ENCODE measurements around the gene TSPAN9. TPM values are rescaled to one million over a fixed set of nuclear protein-coding genes. Genes with fewer than 3 reads are reported as not detected.

The TSPAN9 gene
- total RNA-seq, 2 donors from 2014 or later = 39.5 to 50.2 TPM

GRCh38 chr12:3117591-3118015 is 40.4 kb downstream of the TSPAN9 start:
- DNase-seq (ENCODE audit: low spot score) (no peak), ATAC-seq (ENCODE audit: insufficient number of reproducible peaks, low FRiP score, low read depth) (no peak)
- H3K27ac ChIP-seq = peak overlapping the region in 1 of 2 donors; percentile 32
- no peaks in the 10 kb centered on the region for H3K9me3 ChIP-seq
- no peak overlapping the region for H3K4me3 ChIP-seq
- TF ChIP-seq, protein P1, sequence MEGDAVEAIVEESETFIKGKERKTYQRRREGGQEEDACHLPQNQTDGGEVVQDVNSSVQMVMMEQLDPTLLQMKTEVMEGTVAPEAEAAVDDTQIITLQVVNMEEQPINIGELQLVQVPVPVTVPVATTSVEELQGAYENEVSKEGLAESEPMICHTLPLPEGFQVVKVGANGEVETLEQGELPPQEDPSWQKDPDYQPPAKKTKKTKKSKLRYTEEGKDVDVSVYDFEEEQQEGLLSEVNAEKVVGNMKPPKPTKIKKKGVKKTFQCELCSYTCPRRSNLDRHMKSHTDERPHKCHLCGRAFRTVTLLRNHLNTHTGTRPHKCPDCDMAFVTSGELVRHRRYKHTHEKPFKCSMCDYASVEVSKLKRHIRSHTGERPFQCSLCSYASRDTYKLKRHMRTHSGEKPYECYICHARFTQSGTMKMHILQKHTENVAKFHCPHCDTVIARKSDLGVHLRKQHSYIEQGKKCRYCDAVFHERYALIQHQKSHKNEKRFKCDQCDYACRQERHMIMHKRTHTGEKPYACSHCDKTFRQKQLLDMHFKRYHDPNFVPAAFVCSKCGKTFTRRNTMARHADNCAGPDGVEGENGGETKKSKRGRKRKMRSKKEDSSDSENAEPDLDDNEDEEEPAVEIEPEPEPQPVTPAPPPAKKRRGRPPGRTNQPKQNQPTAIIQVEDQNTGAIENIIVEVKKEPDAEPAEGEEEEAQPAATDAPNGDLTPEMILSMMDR (IDR thresholded peaks at IDR 0.05) = no peak
- H3K4me1 ChIP-seq (ENCODE audit: control insufficient read depth in 1 of 2, low read depth in 2 of 2) = peaks cover 6 to 39% of the 10 kb centered on the region in 2 donors
- peaks cover 4% of the 10 kb centered on the region for H3K36me3 ChIP-seq
- no peaks in the 10 kb centered on the region for H3K27me3 ChIP-seq (replicated peaks; ENCODE audit: insufficient read depth)

GRCh38 chr12:3119192-3119755 is 42.1 kb downstream of the TSPAN9 start:
- DNase-seq (ENCODE audit: low spot score) (no peak), ATAC-seq (ENCODE audit: insufficient number of reproducible peaks, low FRiP score, low read depth) (no peak)
- H3K27ac ChIP-seq = peak overlapping the region; percentile 89 to 95
- TF ChIP-seq, protein P1 (IDR thresholded peaks at IDR 0.05) = no peak
- H3K36me3 ChIP-seq = no peaks in the 10 kb centered on the region
- H3K4me1 ChIP-seq (ENCODE audit: control insufficient read depth in 1 of 2, low read depth in 2 of 2) = peaks cover 10 to 53% of the 10 kb centered on the region in 2 donors
- H3K9me3 ChIP-seq = no peaks in the 10 kb centered on the region
- peak overlapping the region; percentile 47 for H3K4me3 ChIP-seq
- H3K27me3 ChIP-seq (replicated peaks; ENCODE audit: insufficient read depth) = no peaks in the 10 kb centered on the region

DNA sequence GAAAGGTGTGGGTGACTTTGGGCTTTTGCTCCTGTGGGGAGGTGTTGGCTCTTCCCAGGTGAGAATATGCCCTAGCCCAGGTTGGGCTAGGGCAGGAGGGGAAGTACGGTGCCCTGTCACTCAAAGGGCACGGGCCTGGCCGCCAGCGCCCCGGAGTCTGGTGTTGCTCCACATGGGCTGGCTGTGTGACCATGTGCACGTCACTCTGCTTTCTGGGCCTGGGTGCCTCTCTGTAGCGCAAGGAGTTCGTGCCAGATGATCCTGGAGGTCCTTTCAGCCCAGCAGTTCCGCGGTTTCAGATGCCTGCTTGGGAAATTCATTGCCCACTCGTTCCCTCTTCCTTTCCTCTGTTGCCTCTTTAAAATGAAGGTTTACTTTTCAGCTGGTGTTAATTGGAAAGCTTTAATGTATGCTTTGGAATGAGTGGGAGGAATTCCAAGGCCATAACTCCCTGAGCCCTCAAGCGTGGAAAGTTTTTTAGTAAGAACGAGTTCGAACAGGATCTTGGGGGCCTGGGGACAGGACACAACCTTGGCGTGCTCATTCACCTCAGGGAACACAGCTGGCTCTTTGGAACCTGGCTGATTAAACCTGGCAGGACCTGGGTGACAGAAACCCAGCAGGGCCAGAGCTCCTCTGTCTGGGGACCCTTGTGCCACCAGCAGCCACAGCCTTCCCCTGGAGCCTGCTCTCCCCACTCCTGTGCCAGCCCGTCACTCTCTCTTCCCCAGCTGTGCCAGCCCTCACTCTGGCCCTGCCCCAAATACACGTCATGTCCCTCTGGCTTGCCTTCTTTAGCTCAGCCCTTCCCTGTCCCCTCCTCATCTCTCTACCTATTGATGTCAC is 42.8 kb downstream of the TSPAN9 start:
- Histone ChIP-seq H3K4me3 (peak overlapping the region; percentile 47), H3K36me3 (no peaks in the 10 kb centered on the region), H3K27me3 (replicated peaks; ENCODE audit: insufficient read depth) (no peaks in the 10 kb centered on the region), H3K27ac (peak overlapping the region; percentile 89 to 95), H3K9me3 (peaks cover 5% of the 10 kb centered on the region), H3K4me1 (ENCODE audit: control insufficient read depth in 1 of 2, low read depth in 2 of 2) (peaks cover 10 to 53% of the 10 kb centered on the region in 2 donors)
- ATAC-seq (ENCODE audit: insufficient number of reproducible peaks, low FRiP score, low read depth) (peak; percentile 71), DNase-seq (ENCODE audit: low spot score) (peak; percentile 49)
- TF ChIP-seq, protein P1 (IDR thresholded peaks at IDR 0.05) = no peak

- ATAC-seq (ENCODE audit: insufficient number of reproducible peaks, low FRiP score, low read depth) = no peak
- no peak overlapping the region for H3K4me3 ChIP-seq
- peaks cover 10 to 53% of the 10 kb centered on the region in 2 donors for H3K4me1 ChIP-seq (ENCODE audit: control insufficient read depth in 1 of 2, low read depth in 2 of 2)
- TF ChIP-seq, protein P1 (IDR thresholded peaks at IDR 0.05) = no peak
- H3K9me3 ChIP-seq = peaks cover 7% of the 10 kb centered on the region
- H3K27me3 ChIP-seq (replicated peaks; ENCODE audit: insufficient read depth) = no peaks in the 10 kb centered on the region
- H3K36me3 ChIP-seq = no peaks in the 10 kb centered on the region
- no peak for DNase-seq (ENCODE audit: low spot score)
- peak overlapping the region; percentile 89 to 95 for H3K27ac ChIP-seq
Observed at GRCh38 chr12:3120701-3121100, 43.5 kb downstream of the TSPAN9 start.

Data from thoracic aorta (tissue), 2 donors.